CD4-positive, alpha-beta T cell treated with Interleukin-12 subunit alpha and Interleukin-12 subunit beta, for 1 hour (primary cell): ENCODE measurements around the gene EVA1C.

ENCODE experiments used
- DNase-seq: peaks from one replicate; pipeline ENCODE4 v3.0.0-alpha.2; 2020

EVA1C gene

DNA sequence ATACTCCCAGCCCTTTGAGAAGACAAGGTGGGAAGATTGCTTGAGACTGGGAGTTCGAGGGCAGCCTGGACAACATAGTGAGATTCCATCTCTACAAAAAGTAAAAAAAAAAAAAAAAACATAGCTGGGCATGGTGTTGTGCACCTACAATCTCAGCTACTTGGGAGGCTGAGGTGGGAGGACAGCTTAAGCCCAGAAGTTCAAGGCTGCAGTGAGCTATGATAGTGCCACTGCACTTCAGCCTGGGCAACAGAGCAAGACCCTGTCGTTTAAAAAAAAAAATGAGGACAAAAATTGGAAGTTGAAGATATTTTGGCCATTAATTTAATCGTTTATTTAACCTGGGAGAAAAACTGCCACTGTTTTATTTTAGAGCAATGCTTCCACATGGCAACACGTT, 20.8 kb upstream of the EVA1C start:
- DNase-seq: no peak

DNA sequence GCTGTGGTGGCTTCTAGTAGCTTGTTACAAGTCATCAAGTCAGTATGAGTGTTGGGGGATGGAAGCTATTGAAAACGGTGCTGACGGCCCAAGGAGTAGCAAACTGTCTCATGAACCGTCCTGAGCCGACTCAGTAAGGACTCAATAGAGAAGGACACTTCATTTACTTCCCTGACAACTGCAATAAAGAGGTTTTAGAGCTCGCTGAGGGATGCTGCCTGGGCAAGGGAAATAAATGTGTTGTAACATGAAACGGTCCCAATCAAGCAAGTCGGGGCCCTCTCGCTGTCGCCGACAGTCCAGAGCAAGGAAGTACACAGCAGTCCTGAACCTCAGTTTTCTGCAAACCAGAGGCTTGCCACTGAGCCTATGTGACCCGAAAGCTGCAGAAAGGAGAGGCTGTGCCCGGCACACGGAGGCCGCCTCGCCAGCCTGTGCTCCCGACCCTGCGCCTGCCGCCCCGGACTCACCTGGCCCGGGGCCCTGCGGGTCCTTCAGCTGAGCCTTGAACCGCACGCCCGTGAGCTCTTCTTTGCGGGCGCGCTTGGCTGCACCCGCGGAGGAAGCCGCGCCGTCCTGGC, 20.1 kb upstream of the EVA1C start:
- DNase-seq: no peak

DNA sequence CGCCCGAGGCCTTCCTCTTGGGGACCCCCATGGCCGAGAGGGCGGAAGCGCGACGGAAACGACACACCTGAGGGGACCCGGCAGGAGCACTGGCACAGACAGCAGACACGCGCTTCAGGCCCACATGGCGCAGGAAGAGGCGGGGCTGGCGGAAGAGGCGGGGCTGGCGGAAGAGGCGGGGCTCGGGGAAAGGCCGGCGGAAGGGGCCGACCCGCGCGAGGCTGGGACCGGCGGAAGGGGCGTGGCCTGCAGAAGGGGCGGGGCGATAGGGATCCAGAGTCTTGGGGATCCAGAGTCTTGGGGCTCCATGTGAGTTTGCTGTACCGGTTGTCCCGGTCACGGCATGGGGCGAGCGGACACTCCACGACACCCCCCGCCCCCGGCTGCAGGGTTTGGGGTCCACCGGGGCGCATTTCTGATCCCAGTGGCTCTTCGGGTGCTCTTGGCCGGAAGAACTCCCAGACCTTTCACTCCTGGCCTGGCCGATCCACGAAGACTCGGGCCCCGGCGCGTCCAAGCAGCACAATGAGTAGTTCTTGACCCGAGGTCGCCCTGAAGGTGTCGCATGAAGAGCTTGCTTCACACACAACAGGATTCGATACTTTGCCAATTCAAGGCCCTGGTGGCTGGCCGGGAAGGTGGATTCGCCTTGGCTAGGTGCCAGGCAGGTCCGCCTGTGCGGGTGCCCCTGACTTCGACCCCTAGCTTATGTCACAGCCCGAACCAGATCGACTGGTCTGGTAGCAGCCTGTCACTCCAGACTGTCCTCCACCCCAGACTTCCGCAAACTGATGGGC, 19.4 kb upstream of the EVA1C start, which contains the start of gene URB1:
Gene URB1 (minus strand): TSS at position 133 of the 797 bp plus-strand sequence. CDS start 102 bp downstream, at position 31.
- DNase-seq: peak; percentile 96

- DNase-seq: no peak
Measured at GRCh38 chr21:32393677-32394001, 18.9 kb upstream of the EVA1C start.

GRCh38 chr21:32403201-32403777, 9.2 kb upstream of the EVA1C start:
- peak; percentile 76 for DNase-seq

DNA sequence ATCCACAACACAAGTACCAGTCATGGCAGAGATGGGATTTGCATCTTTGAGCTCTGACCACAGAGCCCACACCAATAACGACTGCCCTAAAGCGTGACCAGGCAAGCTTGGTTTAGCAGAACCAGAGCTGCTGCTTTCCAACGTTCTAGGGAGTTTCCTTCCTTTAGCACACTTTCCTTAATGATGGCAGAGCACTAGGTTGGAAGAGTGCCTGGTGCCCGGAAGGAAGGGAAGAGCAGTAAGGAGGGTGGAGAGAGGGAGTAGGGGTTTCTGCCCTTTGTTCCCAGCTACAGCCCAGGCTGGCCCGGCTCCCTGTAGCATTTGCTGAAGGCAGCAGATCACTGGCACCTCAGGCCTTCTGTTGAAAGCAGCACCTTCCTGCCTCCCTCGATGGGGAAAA, 6.1 kb upstream of the EVA1C start:
- DNase-seq: no peak

- no peak for DNase-seq
Measured at GRCh38 chr21:32410291-32410690, 2.2 kb upstream of the EVA1C start.

GRCh38 chr21:32410916-32411315, 1.6 kb upstream of the EVA1C start:
- no peak for DNase-seq

DNA sequence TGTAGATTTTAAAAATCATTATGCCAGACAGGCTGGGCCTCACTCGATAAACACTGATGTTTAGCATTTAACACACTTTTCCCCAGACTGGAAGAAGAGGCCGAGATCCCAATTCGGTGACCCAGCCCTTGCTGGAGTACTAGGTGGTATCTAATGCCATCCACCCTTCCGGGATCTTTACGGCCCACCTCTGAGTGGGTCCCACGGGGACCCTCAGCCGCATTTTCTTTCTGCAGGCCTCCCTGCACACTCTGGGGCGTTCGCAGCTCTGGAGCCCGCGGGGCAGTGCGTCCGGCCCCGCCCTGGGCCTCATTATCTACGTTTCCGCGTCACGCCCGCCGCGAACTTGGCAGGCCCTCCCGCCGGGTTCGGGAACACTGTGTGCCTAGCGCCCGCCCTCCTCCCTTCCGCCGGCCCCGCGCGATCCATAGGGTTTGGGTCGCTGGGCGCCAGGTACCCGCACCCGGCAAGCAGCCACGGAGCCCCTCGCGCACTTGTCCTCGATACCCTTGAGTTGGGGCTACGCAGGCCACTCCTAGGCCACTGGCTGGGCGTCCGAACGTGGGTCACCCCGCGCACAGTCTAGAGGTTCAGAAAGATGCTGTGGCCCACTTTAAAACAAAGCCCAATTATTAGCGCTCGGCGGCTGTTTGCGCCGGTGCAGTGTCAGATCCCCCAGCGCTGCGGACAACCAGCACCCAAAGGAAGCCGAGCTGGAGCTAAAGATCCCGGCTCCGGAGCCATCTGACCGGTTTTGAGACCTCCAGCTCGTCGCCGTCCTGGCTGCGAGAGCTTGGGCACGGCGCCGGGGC, 950 bp upstream of the EVA1C start:
- DNase-seq: peak; percentile 65

GRCh38 chr21:32413015-32413504, 554 bp downstream of the EVA1C start:
- DNase-seq: no peak

DNA sequence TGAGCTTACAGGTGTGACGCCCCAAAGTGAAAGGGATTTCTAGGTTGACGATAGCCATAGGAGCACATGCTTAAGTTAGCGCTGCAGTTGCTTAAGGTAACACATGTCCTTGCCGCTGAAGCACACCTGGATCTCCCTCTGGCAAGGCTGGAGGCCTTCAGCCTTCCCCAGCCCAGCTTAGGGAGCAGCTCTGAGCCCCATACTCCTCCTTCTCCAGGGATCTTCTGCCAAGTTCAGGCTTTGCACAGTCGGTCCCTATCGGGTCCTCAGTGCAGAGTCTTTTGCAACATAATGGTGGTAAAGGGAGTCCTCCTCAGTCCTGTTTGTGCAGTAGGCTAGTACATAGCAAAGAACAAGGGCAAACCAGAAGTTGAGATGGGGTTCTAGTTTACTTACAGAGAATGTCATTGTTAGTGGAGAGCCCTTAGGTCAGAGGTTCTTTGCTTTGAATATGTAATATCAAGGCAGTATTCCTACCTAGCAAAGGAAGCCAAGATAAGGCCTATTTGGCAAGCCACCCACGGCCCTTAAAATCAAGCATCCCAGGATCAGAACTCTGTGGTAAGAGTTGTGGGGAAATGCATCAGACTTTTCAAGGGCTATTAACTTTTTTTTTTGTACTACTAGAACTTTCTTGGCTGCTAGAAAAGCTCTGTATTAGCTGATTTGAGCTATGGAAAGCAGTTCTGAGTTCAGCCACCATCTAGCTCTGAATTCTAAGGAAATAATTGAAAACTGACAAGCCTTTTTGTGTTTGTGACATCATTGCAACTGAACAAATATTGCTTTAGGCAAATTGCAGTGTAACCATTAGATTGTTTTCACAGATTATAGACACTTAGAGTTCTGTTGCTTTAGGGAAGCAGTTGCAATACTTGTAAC, 1.4 kb downstream of the EVA1C start:
- no peak for DNase-seq

GRCh38 chr21:32414579-32415358, 2.3 kb downstream of the EVA1C start:
- DNase-seq: no peak

DNA sequence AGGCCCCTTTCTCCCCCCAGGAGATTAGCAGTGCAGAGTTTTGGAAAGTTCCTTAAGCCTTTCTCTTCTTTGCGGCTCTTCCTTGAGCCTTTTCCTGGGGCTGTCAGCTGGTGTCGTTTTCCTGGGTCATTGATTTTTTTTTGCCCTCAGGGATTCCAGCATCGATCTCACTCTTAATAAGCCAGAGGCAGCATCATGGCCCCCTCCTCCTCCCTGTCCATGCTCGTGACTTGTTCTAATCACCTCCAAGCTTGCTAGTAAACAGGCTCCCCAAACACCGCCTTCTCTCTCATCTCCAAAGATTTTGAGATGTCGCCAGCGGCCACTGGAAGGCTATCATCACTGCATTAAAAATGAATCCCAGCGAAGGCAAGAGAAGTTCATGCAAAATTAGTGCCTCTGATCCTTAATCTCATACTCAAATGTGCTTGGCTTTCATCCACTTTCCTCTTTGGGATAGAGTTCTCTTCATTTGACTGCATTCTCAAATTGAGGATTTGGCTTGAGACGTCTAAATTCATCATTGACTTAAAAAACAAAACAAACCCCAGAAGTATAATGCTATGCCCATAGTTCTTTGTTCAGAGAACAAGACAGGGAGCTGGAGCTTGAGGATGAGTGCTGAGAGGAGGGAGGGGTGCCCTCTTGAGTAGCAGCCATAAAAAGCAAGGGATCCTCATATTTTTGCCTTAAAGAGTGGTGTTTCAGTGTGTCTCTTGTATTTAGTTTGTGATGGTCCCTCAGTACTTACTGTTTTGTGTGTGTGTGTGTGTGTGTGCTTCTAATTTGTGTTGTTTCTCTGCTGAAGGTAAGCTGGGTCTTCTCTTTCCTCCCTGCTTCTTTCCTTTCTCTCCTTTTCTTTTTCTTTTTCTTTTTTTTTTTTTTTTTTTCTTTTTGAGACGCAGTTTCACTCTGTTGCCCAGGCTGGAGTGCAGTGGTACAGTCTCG, 3.2 kb downstream of the EVA1C start:
- no peak for DNase-seq

DNA sequence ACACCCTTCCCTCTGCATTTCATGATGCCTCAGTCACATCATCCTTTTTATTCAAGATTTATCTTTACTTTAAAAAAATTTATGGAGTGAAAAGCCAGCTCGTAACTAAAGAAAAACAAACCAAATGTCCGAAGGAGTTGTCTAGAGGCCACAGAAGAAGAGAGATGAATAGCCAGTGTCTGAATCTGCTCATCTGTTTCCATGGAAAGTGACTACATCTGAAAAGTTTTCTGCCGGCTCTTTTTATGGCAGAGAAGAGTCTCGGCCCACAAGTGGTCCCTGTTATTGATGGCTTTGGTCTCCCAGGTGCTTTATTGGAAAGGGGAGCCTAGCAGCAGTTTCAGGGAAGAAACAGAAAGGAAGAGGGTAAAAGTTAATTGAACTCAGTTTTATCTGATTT, 5.6 kb downstream of the EVA1C start:
- DNase-seq: no peak

GRCh38 chr21:32422064-32422463, 9.6 kb downstream of the EVA1C start:
- DNase-seq: no peak

GRCh38 chr21:32423320-32424190, 11.0 kb downstream of the EVA1C start:
- no peak for DNase-seq

DNA sequence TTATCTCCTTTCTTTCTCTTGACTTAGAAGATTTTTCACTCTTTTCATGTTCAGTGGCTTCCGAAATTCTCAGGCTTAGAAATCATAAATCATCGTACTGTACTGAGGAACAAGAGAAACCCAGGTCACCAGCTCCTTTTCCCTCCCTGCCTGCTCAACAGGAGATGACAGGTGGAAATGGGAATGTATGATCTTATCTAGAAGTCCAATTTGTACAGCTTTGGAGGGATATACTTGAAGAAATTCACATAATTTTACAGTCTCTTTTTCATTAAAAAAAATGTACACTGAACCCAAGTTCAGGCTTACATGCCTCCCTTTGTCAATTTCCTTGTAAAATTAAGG, 11.7 kb downstream of the EVA1C start:
- DNase-seq: no peak

- DNase-seq: no peak
Measured at GRCh38 chr21:32424674-32425073, 12.2 kb downstream of the EVA1C start.

GRCh38 chr21:32425628-32426027, 13.1 kb downstream of the EVA1C start:
- no peak for DNase-seq
